HepG2 (cell line): ENCODE measurements around the gene ABCC2. TPM values are rescaled to one million over a fixed set of nuclear protein-coding genes. Genes with fewer than 3 reads are reported as not detected.

ENCODE experiments used
- ATAC-seq: fragments of 200-7000 bp; cut with Tn5 transposase; 3 replicates; pipeline ENCODE4 v1.9.1; 2020; ENCODE audit warnings: mild to moderate bottlenecking, moderate library complexity
- BruUV-seq: library from RNA; stranded (reverse); fragments of 400-500 nt; replicated peaks from 2 replicates; lab custom pipeline; 2021; lab: Mats Ljungman, UMichigan
- CTCF ChIA-PET: fragments of 300-600 bp; formaldehyde crosslinking; extraction: SDS; loops from one replicate; lab custom pipeline; 2021; ENCODE audit warnings: low total read pairs, inconsistent platforms, low intra/inter-chr PET ratio; lab: Yijun Ruan, JAX
- POLR2A ChIA-PET: fragments of 350-600 bp; sonication (Branson Sonifier 250); formaldehyde crosslinking; loops from one replicate; lab custom pipeline; 2020; ENCODE audit warnings: antibody characterized with exemption, inconsistent platforms; lab: Yijun Ruan, JAX
- DNase-seq: peaks from one replicate; pipeline ENCODE4 v3.0.0-alpha.2; 2015; ENCODE audit warnings: low spot score
- FAIRE-seq: peaks from 3 replicates; lab custom pipeline; 2011; peaks lifted over from hg19 to GRCh38; lab: Jason Lieb, UNC
- H2AFZ ChIP-seq: one replicate; pipeline ENCODE4 v1.6.1; 2011; ENCODE audit warnings: low read length, inconsistent platforms
- H3K27ac ChIP-seq: fragments of 300-600 bp; 3 replicates; pipeline ENCODE4 v1.8.0; 2011; ENCODE audit warnings: mixed run types, mild to moderate bottlenecking, mixed read lengths, low read length, inconsistent platforms; ENCODE audit not compliant: insufficient read depth; ENCODE audit errors: extremely low read length
- H3K27me3 ChIP-seq, 2 experiments: fragments of 200-600 bp in 1 of 2; 2 replicates in 1 of 2; 3 replicates in 1 of 2; pipeline versions ENCODE4 v1.6.0 to v1.8.0; 2011; ENCODE audit warnings: low read length in 2 of 2, mild to moderate bottlenecking in 2 of 2, moderate library complexity in 2 of 2, inconsistent platforms in 1 of 2; ENCODE audit not compliant: insufficient read depth in 2 of 2, control insufficient read depth in 1 of 2
- H3K36me3 ChIP-seq, 2 experiments: fragments of 200-600 bp in 1 of 2; replicated peaks in 1 of 2; 2 replicates in 1 of 2; 3 replicates in 1 of 2; pipeline versions ENCODE4 v1.5.1 to v1.8.0; 2011; ENCODE audit warnings: low read length in 2 of 2, inconsistent platforms in 1 of 2; ENCODE audit not compliant: insufficient read depth in 2 of 2, control insufficient read depth in 1 of 2
- H3K4me1 ChIP-seq: 2 replicates; pipeline ENCODE4 v1.5.1; 2012; ENCODE audit warnings: low read length, inconsistent platforms; ENCODE audit not compliant: insufficient read depth
- H3K4me2 ChIP-seq: 2 replicates; pipeline ENCODE4 v1.6.0; 2011; ENCODE audit warnings: low read depth, low read length, inconsistent platforms
- H3K4me3 ChIP-seq, 3 experiments: fragments of 200-600 bp in 1 of 3; sonication (generic), shearing (Covaris generic) in 1 of 3; replicated peaks in 1 of 3; 2 replicates each; pipeline ENCODE4 v1.5.1; 2011 to 2016; ENCODE audit warnings: low read length in 3 of 3, inconsistent platforms in 2 of 3, low read depth in 2 of 3, mild to moderate bottlenecking in 2 of 3, control low read depth in 1 of 3, mixed read lengths in 1 of 3; ENCODE audit not compliant: insufficient read depth in 1 of 3
- H3K79me2 ChIP-seq: one replicate; pipeline ENCODE4 v1.6.1; 2011; ENCODE audit warnings: low read length, inconsistent platforms; ENCODE audit not compliant: insufficient read depth
- H3K9ac ChIP-seq: 2 replicates; pipeline ENCODE4 v1.6.0; 2011; ENCODE audit warnings: mild to moderate bottlenecking, low read depth, low read length, inconsistent platforms; ENCODE audit not compliant: insufficient read depth
- H3K9me3 ChIP-seq: 2 replicates; pipeline ENCODE4 v1.5.1; 2012; ENCODE audit warnings: mild to moderate bottlenecking, low read length
- H4K20me1 ChIP-seq: 2 replicates; pipeline ENCODE4 v1.6.0; 2011; ENCODE audit warnings: inconsistent platforms, mild to moderate bottlenecking, low read length, moderate library complexity; ENCODE audit not compliant: insufficient read depth
- BORCS8-MEF2B ChIP-seq: sonication (generic); formaldehyde crosslinking; IDR thresholded peaks from 2 replicates; pipeline ENCODE4 v1.8.0; 2022; ENCODE audit warnings: mild to moderate bottlenecking, missing genetic modification reagents
- FOSL1 ChIP-seq: sonication (generic); formaldehyde crosslinking; IDR thresholded peaks from 2 replicates; pipeline ENCODE4 v1.9.0; 2021; ENCODE audit warnings: missing genetic modification reagents, borderline replicate concordance
- FOXK2 ChIP-seq: fragments of 450-650 bp; IDR thresholded peaks from 2 replicates; pipeline ENCODE4 v1.6.1; 2016
- HNF4A ChIP-seq: sonication (generic); formaldehyde crosslinking; IDR thresholded peaks from 2 replicates; pipeline ENCODE4 v1.4.0; 2020; ENCODE audit warnings: missing genetic modification reagents
- MAFK ChIP-seq, 2 experiments: IDR thresholded peaks in 1 of 2; conservative IDR thresholded peaks in 1 of 2; 2 replicates each; pipeline ENCODE4 v1.6.1; 2011; ENCODE audit warnings: improper control_type of control experiment in 2 of 2, low read length in 2 of 2
- PAX8 ChIP-seq: sonication (generic); formaldehyde crosslinking; IDR thresholded peaks from 2 replicates; pipeline ENCODE4 v1.8.0; 2022; ENCODE audit warnings: mild to moderate bottlenecking, missing genetic modification reagents, borderline replicate concordance
- RBFOX2 ChIP-seq: fragments of 200-400 bp; formaldehyde crosslinking; IDR thresholded peaks from 2 replicates; pipeline ENCODE4 v1.6.1; 2017; ENCODE audit warnings: low read depth, mild to moderate bottlenecking, low read length
- ZNF24 ChIP-seq: fragments of 450-650 bp; IDR thresholded peaks from 2 replicates; pipeline ENCODE4 v1.6.1; 2017; ENCODE audit warnings: antibody characterized with exemption, mild to moderate bottlenecking
- ZNF780A ChIP-seq: sonication (generic); formaldehyde crosslinking; IDR thresholded peaks from 2 replicates; pipeline ENCODE4 v1.8.0; 2022; ENCODE audit warnings: mild to moderate bottlenecking, missing genetic modification reagents, moderate library complexity
- ZNF83 ChIP-seq: sonication (generic); formaldehyde crosslinking; IDR thresholded peaks from 2 replicates; pipeline ENCODE4 v1.4.0; 2020; ENCODE audit warnings: missing genetic modification reagents, mild to moderate bottlenecking, borderline replicate concordance
- WGBS: methylation state at CpG from one replicate; pipeline ENCODE4 v1.1.6; 2017; ENCODE audit warnings: low lambda C conversion rate; 5-methylcytosine and 5-hydroxymethylcytosine counted together
- in situ Hi-C: cut with HindIII; loops from 2 replicates; pipeline ENCODE4 v1.10.0; 2017; ENCODE audit warnings: low pct_unique_long_range_greater_than_20kb; ENCODE audit not compliant: extremely low pct_ligation_motif_present
- intact Hi-C: fragments of 100-400 bp; cut with micrococcal nuclease; formaldehyde crosslinking; loops from one replicate; pipeline ENCODE4 v1.10.0; 2022; ENCODE audit not compliant: unreplicated experiment
- polyA plus RNA-seq, 8 experiments: library from polyadenylated mRNA; depleted of rRNA in 3 of 8; stranded (reverse) in 7 of 8; unstranded in 1 of 8; fragments of >200 nt; fragmentation: Illumina TruSeq in 4 of 8; extraction: Trizol in 4 of 8; gene quantifications; 2 replicates each; pipeline versions ENCODE4 v1.2.1 to v1.2.3, GENCODE V29; 2011 to 2016; ENCODE audit warnings: low read depth in 4 of 8, missing spikeins in 1 of 8, mixed read lengths in 1 of 8; ENCODE audit not compliant: insufficient read depth in 1 of 8
- total RNA-seq, 5 experiments: library from RNA; depleted of rRNA; stranded (reverse); fragments of >200 nt; fragmentation: Illumina TruSeq; extraction: Trizol; gene quantifications; 2 replicates each; pipeline ENCODE4 v1.2.3, GENCODE V29; 2016; ENCODE audit warnings: low read depth in 1 of 5
- TF ChIP-seq, protein P1 (sequence below), 2 experiments: sonication (generic) in 1 of 2; formaldehyde crosslinking in 1 of 2; IDR thresholded peaks; 2 replicates each; pipeline versions ENCODE4 v1.4.0 to v1.6.1; 2018 to 2020; ENCODE audit warnings: missing genetic modification reagents in 2 of 2, borderline replicate concordance in 1 of 2, low read depth in 1 of 2, mild to moderate bottlenecking in 1 of 2, missing biosample characterization in 1 of 2
- TF ChIP-seq, protein P2 (sequence below): sonication (generic); formaldehyde crosslinking; IDR thresholded peaks from 2 replicates; pipeline ENCODE4 v1.8.0; 2022; ENCODE audit warnings: missing genetic modification reagents, mild to moderate bottlenecking, borderline replicate concordance
- TF ChIP-seq, protein P3 (sequence below): sonication (generic); formaldehyde crosslinking; conservative IDR thresholded peaks from 2 replicates; pipeline ENCODE4 v1.4.0; 2020; ENCODE audit warnings: missing genetic modification reagents

The ABCC2 gene
- total and polyA plus RNA-seq, 2 of the 13 experiments (the other 11 are each of a cell fraction or from before 2014, with no cell fraction given), result 181 to 497 TPM

DNA sequence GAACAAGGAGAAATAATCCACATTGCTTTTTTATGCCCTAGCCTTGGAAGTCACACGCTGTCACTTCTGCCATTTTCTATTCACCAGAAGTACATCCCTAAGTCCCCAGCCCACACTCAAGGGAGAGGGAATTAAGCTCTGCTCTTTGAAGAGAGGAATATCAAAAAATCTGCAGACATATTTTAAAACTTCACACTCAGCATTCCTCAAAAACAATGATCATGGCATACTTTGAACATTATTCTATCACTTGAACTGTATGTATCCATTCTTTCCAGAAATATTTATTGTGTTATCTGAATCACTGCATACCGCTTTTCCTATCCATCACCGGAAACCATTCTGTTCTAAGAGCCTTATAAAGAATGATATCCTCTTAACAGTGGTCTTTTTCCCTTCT, 9.4 kb downstream of the ABCC2 start:
- ATAC-seq (no peak), FAIRE-seq (no peak), DNase-seq (no peak)
- in situ Hi-C loops (no loop called here), intact Hi-C loops (no loop called here)
- CTCF ChIA-PET, result no interaction called here
- H3K79me2 ChIP-seq, result peaks cover 63% of the 10 kb centered on the region
- no peak overlapping the region for H3K4me2 ChIP-seq
- over 99% methylated on average over 3 of the region's 3 CpGs for WGBS
- no peaks in the 10 kb centered on the region for H3K27me3 ChIP-seq
- peaks cover 26 to 82% of the 10 kb centered on the region in 2 experiments for H3K36me3 ChIP-seq
- H3K4me1 ChIP-seq, result peaks cover 40% of the 10 kb centered on the region
- H3K27ac ChIP-seq, result no peak overlapping the region
- peaks cover 52% of the 10 kb centered on the region for H4K20me1 ChIP-seq
- no peak overlapping the region for H3K9ac ChIP-seq
- POLR2A ChIA-PET, result interaction anchor here (1.8 to 4.1 kb wide), 3 partner anchors 10 to 60 kb away, joined by 3 to 19 read pairs (median 7); partner anchors contain the start of genes ABCC2, COX15 and CUTC
- H3K9me3 ChIP-seq, result no peaks in the 10 kb centered on the region
- no peak overlapping the region for H2AFZ ChIP-seq
- H3K4me3 ChIP-seq, result no peak overlapping the region
- BruUV-seq, result no TSS peak
- 0 out of 2 replicates have a peak, but pooled peaks have one; percentile 29 for TF ChIP-seq RBFOX2
- TF ChIP-seq, protein P1, sequence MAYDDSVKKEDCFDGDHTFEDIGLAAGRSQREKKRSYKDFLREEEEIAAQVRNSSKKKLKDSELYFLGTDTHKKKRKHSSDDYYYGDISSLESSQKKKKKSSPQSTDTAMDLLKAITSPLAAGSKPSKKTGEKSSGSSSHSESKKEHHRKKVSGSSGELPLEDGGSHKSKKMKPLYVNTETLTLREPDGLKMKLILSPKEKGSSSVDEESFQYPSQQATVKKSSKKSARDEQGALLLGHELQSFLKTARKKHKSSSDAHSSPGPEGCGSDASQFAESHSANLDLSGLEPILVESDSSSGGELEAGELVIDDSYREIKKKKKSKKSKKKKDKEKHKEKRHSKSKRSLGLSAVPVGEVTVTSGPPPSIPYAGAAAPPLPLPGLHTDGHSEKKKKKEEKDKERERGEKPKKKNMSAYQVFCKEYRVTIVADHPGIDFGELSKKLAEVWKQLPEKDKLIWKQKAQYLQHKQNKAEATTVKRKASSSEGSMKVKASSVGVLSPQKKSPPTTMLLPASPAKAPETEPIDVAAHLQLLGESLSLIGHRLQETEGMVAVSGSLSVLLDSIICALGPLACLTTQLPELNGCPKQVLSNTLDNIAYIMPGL (CRISPR knock-in tag; IDR thresholded peaks at IDR 0.05; ENCODE audit: borderline replicate concordance in 1 of 2, low read depth in 1 of 2), result no peak
- TF ChIP-seq, protein P2, sequence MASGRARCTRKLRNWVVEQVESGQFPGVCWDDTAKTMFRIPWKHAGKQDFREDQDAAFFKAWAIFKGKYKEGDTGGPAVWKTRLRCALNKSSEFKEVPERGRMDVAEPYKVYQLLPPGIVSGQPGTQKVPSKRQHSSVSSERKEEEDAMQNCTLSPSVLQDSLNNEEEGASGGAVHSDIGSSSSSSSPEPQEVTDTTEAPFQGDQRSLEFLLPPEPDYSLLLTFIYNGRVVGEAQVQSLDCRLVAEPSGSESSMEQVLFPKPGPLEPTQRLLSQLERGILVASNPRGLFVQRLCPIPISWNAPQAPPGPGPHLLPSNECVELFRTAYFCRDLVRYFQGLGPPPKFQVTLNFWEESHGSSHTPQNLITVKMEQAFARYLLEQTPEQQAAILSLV, result no peak
- no peak for TF ChIP-seq PAX8 (CRISPR knock-in tag)
- TF ChIP-seq MAFK (conservative IDR thresholded peaks at IDR 0.05 in 1 of 2, IDR thresholded peaks at IDR 0.05 in 1 of 2; ENCODE audit: low read length in 2 of 2), result peak; percentile 30 to 55; a peak in 3 of 4 replicates
- no peak for TF ChIP-seq ZNF24
- TF ChIP-seq ZNF780A, result no peak
- TF ChIP-seq HNF4A (CRISPR knock-in tag), result no peak
- TF ChIP-seq FOXK2, result no peak
- TF ChIP-seq ZNF83 (CRISPR knock-in tag), result no peak
- TF ChIP-seq, protein P3, sequence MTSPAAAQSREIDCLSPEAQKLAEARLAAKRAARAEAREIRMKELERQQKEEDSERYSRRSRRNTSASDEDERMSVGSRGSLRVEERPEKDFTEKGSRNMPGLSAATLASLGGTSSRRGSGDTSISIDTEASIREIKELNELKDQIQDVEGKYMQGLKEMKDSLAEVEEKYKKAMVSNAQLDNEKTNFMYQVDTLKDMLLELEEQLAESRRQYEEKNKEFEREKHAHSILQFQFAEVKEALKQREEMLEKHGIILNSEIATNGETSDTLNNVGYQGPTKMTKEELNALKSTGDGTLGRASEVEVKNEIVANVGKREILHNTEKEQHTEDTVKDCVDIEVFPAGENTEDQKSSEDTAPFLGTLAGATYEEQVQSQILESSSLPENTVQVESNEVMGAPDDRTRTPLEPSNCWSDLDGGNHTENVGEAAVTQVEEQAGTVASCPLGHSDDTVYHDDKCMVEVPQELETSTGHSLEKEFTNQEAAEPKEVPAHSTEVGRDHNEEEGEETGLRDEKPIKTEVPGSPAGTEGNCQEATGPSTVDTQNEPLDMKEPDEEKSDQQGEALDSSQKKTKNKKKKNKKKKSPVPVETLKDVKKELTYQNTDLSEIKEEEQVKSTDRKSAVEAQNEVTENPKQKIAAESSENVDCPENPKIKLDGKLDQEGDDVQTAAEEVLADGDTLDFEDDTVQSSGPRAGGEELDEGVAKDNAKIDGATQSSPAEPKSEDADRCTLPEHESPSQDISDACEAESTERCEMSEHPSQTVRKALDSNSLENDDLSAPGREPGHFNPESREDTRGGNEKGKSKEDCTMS (CRISPR knock-in tag), result no peak
- no peak for TF ChIP-seq BORCS8-MEF2B (CRISPR knock-in tag)
- TF ChIP-seq FOSL1 (CRISPR knock-in tag), result no peak
